Muscle of leg (tissue), 11 donors: ENCODE results near the gene PLBD2. TPM values are rescaled to one million over a fixed set of nuclear protein-coding genes. Genes with fewer than 3 reads are reported as not detected.

Source experiments
- DNase-seq: peaks from one replicate; pipeline ENCODE4 v3.0.0; 2013
- H3K27ac ChIP-seq: one replicate; pipeline ENCODE4 v1.5.1; 2013; ENCODE audit warnings: mild to moderate bottlenecking, low read length, control low read depth
- H3K27me3 ChIP-seq: one replicate; pipeline ENCODE4 v1.6.1; 2013; ENCODE audit warnings: low read length; ENCODE audit not compliant: control insufficient read depth, insufficient read depth
- H3K36me3 ChIP-seq: one replicate; pipeline ENCODE4 v1.6.1; 2013; ENCODE audit warnings: low read length; ENCODE audit not compliant: control insufficient read depth, insufficient read depth
- H3K4me1 ChIP-seq: one replicate; pipeline ENCODE4 v1.6.1; 2013; ENCODE audit warnings: low read length; ENCODE audit not compliant: control insufficient read depth, insufficient read depth
- H3K4me3 ChIP-seq: one replicate; pipeline ENCODE4 v1.5.1; 2013; ENCODE audit warnings: low read length, control low read depth
- H3K9me3 ChIP-seq: replicated peaks from 2 replicates; pipeline ENCODE4 v1.6.1; 2013; ENCODE audit warnings: low read depth, low read length; ENCODE audit not compliant: control insufficient read depth
- WGBS: methylation state at CpG from one replicate; pipeline ENCODE4 v1.1.5; 2013; ENCODE audit warnings: missing lambda C conversion rate; ENCODE audit not compliant: insufficient coverage; 5-methylcytosine and 5-hydroxymethylcytosine counted together
- polyA plus RNA-seq, 8 donors: library from polyadenylated mRNA; unstranded; fragments of 120-200 nt; gene quantifications; one replicate each; pipeline versions ENCODE4 v1.2.1 to v1.2.3, GENCODE V29; 2013; ENCODE audit warnings: inconsistent platforms in 1 of 8, low replicate concordance in 1 of 8; ENCODE audit not compliant: insufficient read length in 8 of 8, insufficient read depth in 1 of 8
- total RNA-seq: library from RNA; stranded (reverse); fragments of 120-200 nt; gene quantifications from one replicate; pipeline ENCODE4 v1.2.4, GENCODE V29; 2013

PLBD2 gene
- total and polyA plus RNA-seq, 9 donors, result 5.4 to 15.4 (median 13.8) TPM

- no peak for DNase-seq
- H3K36me3 ChIP-seq, result peaks cover 38% of the 10 kb centered on the region
- WGBS, result 84% methylated on average over 7 of the region's 14 CpGs
- H3K27ac ChIP-seq, result no peak overlapping the region
- H3K4me1 ChIP-seq, result no peaks in the 10 kb centered on the region
- no peaks in the 10 kb centered on the region for H3K27me3 ChIP-seq
- no peak overlapping the region for H3K4me3 ChIP-seq
- no peaks in the 10 kb centered on the region for H3K9me3 ChIP-seq
Measured at GRCh38 chr12:113384778-113385177, 26.4 kb downstream of the PLBD2 start.

- 78% methylated on average over 5 of the region's 6 CpGs for WGBS
- H3K4me1 ChIP-seq, result no peaks in the 10 kb centered on the region
- H3K36me3 ChIP-seq, result peaks cover 37% of the 10 kb centered on the region
- H3K27ac ChIP-seq, result no peak overlapping the region
- H3K9me3 ChIP-seq, result no peaks in the 10 kb centered on the region
- no peak for DNase-seq
- no peak overlapping the region for H3K4me3 ChIP-seq
- H3K27me3 ChIP-seq, result no peaks in the 10 kb centered on the region
Measured at GRCh38 chr12:113385282-113385882, 27.0 kb downstream of the PLBD2 start.

GRCh38 chr12:113386866-113387566 lies 28.6 kb downstream of the PLBD2 start:
- Histone ChIP-seq H3K36me3 (peaks cover 35% of the 10 kb centered on the region), H3K9me3 (no peaks in the 10 kb centered on the region), H3K27me3 (no peaks in the 10 kb centered on the region), H3K27ac (no peak overlapping the region), H3K4me1 (no peaks in the 10 kb centered on the region), H3K4me3 (no peak overlapping the region)
- WGBS, result 93% methylated on average over 12 of the region's 12 CpGs
- DNase-seq, result no peak

GRCh38 chr12:113387631-113388030 lies 29.2 kb downstream of the PLBD2 start:
- Histone ChIP-seq H3K36me3 (peaks cover 35% of the 10 kb centered on the region), H3K27me3 (no peaks in the 10 kb centered on the region), H3K27ac (no peak overlapping the region), H3K9me3 (no peaks in the 10 kb centered on the region), H3K4me1 (no peaks in the 10 kb centered on the region), H3K4me3 (no peak overlapping the region)
- DNase-seq, result no peak
- WGBS, result 96% methylated on average over 6 of the region's 11 CpGs

GRCh38 chr12:113388351-113388750 lies 30.0 kb downstream of the PLBD2 start:
- Histone ChIP-seq H3K4me1 (no peaks in the 10 kb centered on the region), H3K36me3 (peaks cover 35% of the 10 kb centered on the region), H3K27me3 (no peaks in the 10 kb centered on the region), H3K4me3 (no peak overlapping the region), H3K27ac (no peak overlapping the region), H3K9me3 (no peaks in the 10 kb centered on the region)
- 88% methylated on average over 14 of the region's 14 CpGs for WGBS
- no peak for DNase-seq

GRCh38 chr12:113390064-113391043 lies 32.0 kb downstream of the PLBD2 start:
- 88% methylated on average over 6 of the region's 6 CpGs for WGBS
- H3K9me3 ChIP-seq, result no peaks in the 10 kb centered on the region
- peaks cover 23% of the 10 kb centered on the region for H3K36me3 ChIP-seq
- H3K4me1 ChIP-seq, result no peaks in the 10 kb centered on the region
- H3K27me3 ChIP-seq, result no peaks in the 10 kb centered on the region
- no peak for DNase-seq
- no peak overlapping the region for H3K27ac ChIP-seq
- H3K4me3 ChIP-seq, result no peak overlapping the region

- no peak for DNase-seq
- no peak overlapping the region for H3K27ac ChIP-seq
- no CpG with 5 or more reads among the region's 3 CpGs for WGBS
- H3K9me3 ChIP-seq, result peaks cover 2% of the 10 kb centered on the region
- H3K27me3 ChIP-seq, result no peaks in the 10 kb centered on the region
- H3K4me1 ChIP-seq, result no peaks in the 10 kb centered on the region
- H3K36me3 ChIP-seq, result peaks cover 21% of the 10 kb centered on the region
- no peak overlapping the region for H3K4me3 ChIP-seq
Measured at GRCh38 chr12:113391145-113391544, 32.8 kb downstream of the PLBD2 start.

GRCh38 chr12:113391650-113392337 lies 33.4 kb downstream of the PLBD2 start:
- H3K27me3 ChIP-seq, result no peaks in the 10 kb centered on the region
- H3K4me1 ChIP-seq, result no peaks in the 10 kb centered on the region
- H3K4me3 ChIP-seq, result no peak overlapping the region
- H3K9me3 ChIP-seq, result peaks cover 2% of the 10 kb centered on the region
- 96% methylated on average over 6 of the region's 9 CpGs for WGBS
- H3K36me3 ChIP-seq, result peaks cover 20% of the 10 kb centered on the region
- no peak for DNase-seq
- H3K27ac ChIP-seq, result no peak overlapping the region

- peaks cover 2% of the 10 kb centered on the region for H3K9me3 ChIP-seq
- no peaks in the 10 kb centered on the region for H3K4me1 ChIP-seq
- H3K4me3 ChIP-seq, result no peak overlapping the region
- H3K36me3 ChIP-seq, result peaks cover 12% of the 10 kb centered on the region
- peaks cover 3% of the 10 kb centered on the region for H3K27me3 ChIP-seq
- no peak overlapping the region for H3K27ac ChIP-seq
- 93% methylated on average over 3 of the region's 7 CpGs for WGBS
- DNase-seq, result no peak
Measured at GRCh38 chr12:113392520-113392919, 34.1 kb downstream of the PLBD2 start.
